ENCODE data around the gene ZNF423. TPM values are rescaled to one million over a fixed set of nuclear protein-coding genes. Genes with fewer than 3 reads are reported as not detected.

The ZNF423 gene
- polyA plus RNA-seq, 1 donor from 2014 or later, result 4.5 TPM

GRCh38 chr16:49861299-49861698, 5.4 kb upstream of the ZNF423 start:
- TF ChIP-seq REST (IDR thresholded peaks at IDR 0.05; ENCODE audit: borderline replicate concordance) (no peak), SMC3 (conservative IDR thresholded peaks at IDR 0.05; ENCODE audit: poor library complexity) (no peak), EZH2 (IDR thresholded peaks at IDR 0.05; ENCODE audit: borderline replicate concordance, insufficient read depth, low read length, poor library complexity, severe bottlenecking) (no peak), RAD21 (conservative IDR thresholded peaks at IDR 0.05) (no peak), TAF1 (IDR thresholded peaks at IDR 0.05; ENCODE audit: low read depth) (no peak), CTCF (IDR thresholded peaks at IDR 0.05; ENCODE audit: poor library complexity, severe bottlenecking) (no peak), MXI1 (conservative IDR thresholded peaks at IDR 0.05; ENCODE audit: poor library complexity, severe bottlenecking) (no peak), POLR2AphosphoS5 (IDR thresholded peaks at IDR 0.05) (no peak), EP300 (conservative IDR thresholded peaks at IDR 0.05; ENCODE audit: poor library complexity, severe bottlenecking) (no peak)
- no peaks in the 10 kb centered on the region for H3K9me2 ChIP-seq (ENCODE audit: insufficient read depth, low read length)
- no peaks in the 10 kb centered on the region for H4K20me1 ChIP-seq (ENCODE audit: insufficient read depth)
- H3K9me3 ChIP-seq (ENCODE audit: low read length), result no peaks in the 10 kb centered on the region
- no peak overlapping the region for H3K27ac ChIP-seq (ENCODE audit: low read length)
- H3F3A ChIP-seq (ENCODE audit: insufficient read depth, low read length, poor library complexity, severe bottlenecking), result no peaks in the 10 kb centered on the region
- H3K4me3 ChIP-seq (ENCODE audit: low read length), result no peak overlapping the region
- H3K4me2 ChIP-seq (ENCODE audit: low read length), result no peak overlapping the region
- peaks cover 22% of the 10 kb centered on the region for H3K27me3 ChIP-seq (ENCODE audit: insufficient read depth, low read depth, low read length)
- H2AFZ ChIP-seq (ENCODE audit: low read depth, low read length), result no peak overlapping the region
- no peak overlapping the region for H3K9ac ChIP-seq (ENCODE audit: low read length)
- peaks cover under 1% of the 10 kb centered on the region for H3K79me2 ChIP-seq (replicated peaks; ENCODE audit: insufficient read depth, low read length)
- no peaks in the 10 kb centered on the region for H3K36me3 ChIP-seq (ENCODE audit: insufficient read depth, low read length)

- TF ChIP-seq RAD21 (conservative IDR thresholded peaks at IDR 0.05), result no peak
- TF ChIP-seq TAF1 (IDR thresholded peaks at IDR 0.05; ENCODE audit: low read depth), result no peak
- no peak for TF ChIP-seq SMC3 (conservative IDR thresholded peaks at IDR 0.05; ENCODE audit: poor library complexity)
- no peak for TF ChIP-seq EP300 (conservative IDR thresholded peaks at IDR 0.05; ENCODE audit: poor library complexity, severe bottlenecking)
- no peak for TF ChIP-seq CTCF (IDR thresholded peaks at IDR 0.05; ENCODE audit: poor library complexity, severe bottlenecking)
- no peak for TF ChIP-seq POLR2AphosphoS5 (IDR thresholded peaks at IDR 0.05)
- no peak for TF ChIP-seq EZH2 (IDR thresholded peaks at IDR 0.05; ENCODE audit: borderline replicate concordance, insufficient read depth, low read length, poor library complexity, severe bottlenecking)
- TF ChIP-seq MXI1 (conservative IDR thresholded peaks at IDR 0.05; ENCODE audit: poor library complexity, severe bottlenecking), result no peak
- TF ChIP-seq REST (IDR thresholded peaks at IDR 0.05; ENCODE audit: borderline replicate concordance), result no peak
- H3K36me3 ChIP-seq (ENCODE audit: insufficient read depth, low read length), result no peaks in the 10 kb centered on the region
- H3K4me2 ChIP-seq (ENCODE audit: low read length), result no peak overlapping the region
- no peaks in the 10 kb centered on the region for H3F3A ChIP-seq (ENCODE audit: insufficient read depth, low read length, poor library complexity, severe bottlenecking)
- peaks cover 3% of the 10 kb centered on the region for H3K79me2 ChIP-seq (replicated peaks; ENCODE audit: insufficient read depth, low read length)
- no peak overlapping the region for H2AFZ ChIP-seq (ENCODE audit: low read depth, low read length)
- no peaks in the 10 kb centered on the region for H4K20me1 ChIP-seq (ENCODE audit: insufficient read depth)
- H3K4me3 ChIP-seq (ENCODE audit: low read length), result no peak overlapping the region
- H3K9me3 ChIP-seq (ENCODE audit: low read length), result no peaks in the 10 kb centered on the region
- no peak overlapping the region for H3K27ac ChIP-seq (ENCODE audit: low read length)
- H3K9me2 ChIP-seq (ENCODE audit: insufficient read depth, low read length), result no peaks in the 10 kb centered on the region
- H3K9ac ChIP-seq (ENCODE audit: low read length), result no peak overlapping the region
- H3K27me3 ChIP-seq (ENCODE audit: insufficient read depth, low read depth, low read length), result peaks cover 22% of the 10 kb centered on the region
Measured at GRCh38 chr16:49860593-49860992, 4.7 kb upstream of the ZNF423 start.
